GM18519 (cell line): Measurements from ENCODE around the gene GNG4.

Source experiments
- ATAC-seq: cut with Tn5 transposase; IDR thresholded peaks from one replicate; pipeline ENCODE4 v1.9.1; 2021; ENCODE audit warnings: mild to moderate bottlenecking, moderate library complexity; ENCODE audit not compliant: unreplicated experiment, low FRiP score

The GNG4 gene

GRCh38 chr1:235649368-235650163, at the start of gene GNG4:
Gene GNG4 (minus strand): TSS chr1:235649784. CDS start chr1:235583838, 65,946 bp downstream.
- no peak for ATAC-seq

GRCh38 chr1:235697508-235697907, 47.9 kb upstream of the GNG4 start:
- no peak for ATAC-seq

GRCh38 chr1:235689356-235689755, 39.8 kb upstream of the GNG4 start:
- no peak for ATAC-seq

- ATAC-seq = no peak
These were observed 38.5 kb upstream of the GNG4 start for GRCh38 chr1:235688096-235688495.

GRCh38 chr1:235683653-235684052, 34.1 kb upstream of the GNG4 start:
- ATAC-seq = no peak

GRCh38 chr1:235682216-235682615, 32.6 kb upstream of the GNG4 start:
- no peak for ATAC-seq

GRCh38 chr1:235679644-235680043, 30.1 kb upstream of the GNG4 start:
- no peak for ATAC-seq

GRCh38 chr1:235679005-235679404, 29.4 kb upstream of the GNG4 start:
- no peak for ATAC-seq

GRCh38 chr1:235675152-235675890, 25.7 kb upstream of the GNG4 start:
- ATAC-seq = no peak

- no peak for ATAC-seq
These were observed 24.4 kb upstream of the GNG4 start for GRCh38 chr1:235673981-235674380.

GRCh38 chr1:235671992-235672391, 22.4 kb upstream of the GNG4 start:
- no peak for ATAC-seq

GRCh38 chr1:235670157-235670776, 20.7 kb upstream of the GNG4 start:
- no peak for ATAC-seq

- ATAC-seq = no peak
These were observed 19.7 kb upstream of the GNG4 start for GRCh38 chr1:235669277-235669676.

GRCh38 chr1:235663628-235664027, 14.0 kb upstream of the GNG4 start:
- no peak for ATAC-seq

GRCh38 chr1:235661568-235661967, 12.0 kb upstream of the GNG4 start:
- no peak for ATAC-seq

GRCh38 chr1:235659186-235659771, 9.7 kb upstream of the GNG4 start:
- no peak for ATAC-seq

- no peak for ATAC-seq
These were observed 8.4 kb upstream of the GNG4 start for GRCh38 chr1:235657747-235658526.

GRCh38 chr1:235657269-235657668, 7.7 kb upstream of the GNG4 start:
- ATAC-seq = no peak

- ATAC-seq = no peak
These were observed 2.8 kb upstream of the GNG4 start for GRCh38 chr1:235652364-235652763.

GRCh38 chr1:235651170-235651806, 1.7 kb upstream of the GNG4 start:
- no peak for ATAC-seq
